Urinary bladder (tissue), 4 donors: ENCODE results near the gene MIS18A. TPM values are rescaled to one million over a fixed set of nuclear protein-coding genes. Genes with fewer than 3 reads are reported as not detected.

ENCODE experiments used
- DNase-seq: peaks from one replicate; pipeline ENCODE4 v3.0.0-alpha.2; 2015; ENCODE audit errors: extremely low spot score
- H3K27ac ChIP-seq: one replicate; pipeline ENCODE4 v1.5.1; 2013; ENCODE audit warnings: low read depth, mild to moderate bottlenecking, moderate library complexity
- H3K36me3 ChIP-seq: one replicate; pipeline ENCODE4 v1.6.1; 2013; ENCODE audit warnings: mild to moderate bottlenecking, moderate library complexity; ENCODE audit not compliant: insufficient read depth
- H3K4me1 ChIP-seq: one replicate; pipeline ENCODE4 v1.6.1; 2013; ENCODE audit warnings: mild to moderate bottlenecking, moderate library complexity; ENCODE audit not compliant: insufficient read depth
- H3K4me3 ChIP-seq: one replicate; pipeline ENCODE4 v1.5.1; 2013; ENCODE audit warnings: low read depth, low read length
- WGBS: extraction: QIAGEN DNeasy Blood & Tissue Kit; methylation state at CpG from one replicate; pipeline ENCODE4 v1.1.7; 2013; 5-methylcytosine and 5-hydroxymethylcytosine counted together
- polyA plus RNA-seq: library from polyadenylated mRNA; stranded (reverse); fragments of 200-250 nt; gene quantifications from one replicate; pipeline ENCODE4 v1.2.3, GENCODE V29; 2013
- total RNA-seq: library from RNA; depleted of rRNA; stranded (reverse); fragments of >200 nt; gene quantifications from one replicate; pipeline ENCODE4 v1.2.3, GENCODE V29; 2014
- donor health status: healthy with polysubstance abuse.
- donor health status: healthy.

Gene MIS18A
- total and polyA plus RNA-seq, 2 donors = 7.0 to 11.6 TPM

DNA sequence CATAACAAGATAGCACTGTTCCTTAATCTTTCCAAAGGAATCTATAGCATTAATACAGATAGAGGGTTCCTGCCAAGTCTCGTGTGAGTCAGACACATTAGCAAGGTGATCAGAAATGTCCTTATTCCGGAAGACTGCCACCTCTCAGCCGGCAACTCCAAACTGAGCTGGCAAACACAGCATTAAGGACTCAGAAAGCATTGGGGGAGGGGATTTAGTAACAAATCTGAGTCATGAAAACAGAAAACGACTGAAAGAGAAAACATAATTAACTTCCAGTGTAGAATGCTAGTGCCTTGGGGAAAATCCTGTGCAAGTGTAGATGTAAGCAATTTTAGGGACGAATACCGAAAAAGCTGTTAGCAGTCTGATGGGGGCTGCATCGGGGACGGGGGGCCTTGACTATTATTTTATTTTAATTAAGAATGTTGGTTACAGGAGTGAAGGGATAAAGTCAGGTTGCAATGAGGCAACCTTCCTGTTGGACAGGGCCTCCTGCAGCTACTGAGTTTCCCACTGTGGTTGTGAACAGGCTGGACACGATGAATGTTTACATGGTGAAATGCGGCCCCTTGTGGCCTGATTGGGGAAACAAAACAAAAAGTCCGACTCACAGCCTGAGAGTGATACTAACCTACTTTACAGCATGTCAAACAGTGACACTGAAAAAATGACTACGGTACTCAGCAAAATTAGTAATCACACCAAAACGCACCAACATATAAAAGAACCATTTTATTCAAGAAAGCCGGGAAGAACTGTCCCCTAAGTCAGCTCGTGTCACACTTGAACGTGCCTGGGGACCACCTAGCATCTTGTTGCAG is 20.7 kb downstream of the MIS18A start:
- Histone ChIP-seq H3K4me3 (no peak overlapping the region), H3K4me1 (no peaks in the 10 kb centered on the region), H3K27ac (no peak overlapping the region), H3K36me3 (no peaks in the 10 kb centered on the region)
- WGBS = 41% methylated on average over 16 of the region's 16 CpGs
- peak; percentile 69 for DNase-seq

DNA sequence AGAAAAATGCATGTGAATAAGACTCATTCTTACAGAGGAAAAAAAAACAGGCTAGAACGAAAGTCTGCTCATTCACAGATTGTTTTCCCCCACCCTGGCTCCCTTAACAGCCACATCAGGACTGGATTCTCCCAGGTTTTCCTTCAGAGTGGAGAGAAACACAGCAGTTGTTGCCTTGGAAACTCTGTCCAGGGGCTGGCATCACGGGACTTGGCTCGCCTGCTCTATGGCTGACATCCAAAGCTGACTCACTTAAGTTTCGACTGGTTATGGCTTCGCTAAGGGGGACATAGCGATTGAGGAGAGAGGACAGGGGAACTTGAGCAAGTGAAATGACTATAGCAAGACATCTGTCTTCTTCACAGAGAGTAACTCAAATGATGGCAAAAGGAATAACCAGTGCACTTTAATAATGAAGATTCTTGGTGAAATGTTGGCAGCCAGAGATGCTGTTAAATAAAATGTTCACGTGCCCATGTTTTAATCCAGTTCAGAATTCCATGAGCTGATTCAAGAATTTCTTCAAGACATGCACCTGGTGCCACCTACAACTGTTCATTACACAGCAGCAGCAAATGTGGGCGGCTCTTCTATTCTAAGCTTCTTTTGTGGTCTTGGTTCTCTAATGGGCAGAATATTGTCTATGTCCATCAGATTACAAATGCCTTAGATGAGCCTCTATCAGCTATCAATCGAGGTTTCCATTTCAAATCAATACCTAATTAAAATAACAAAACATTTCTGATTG is 21.8 kb downstream of the MIS18A start:
- Histone ChIP-seq H3K4me3 (no peak overlapping the region), H3K4me1 (no peaks in the 10 kb centered on the region), H3K27ac (no peak overlapping the region), H3K36me3 (no peaks in the 10 kb centered on the region)
- peak; percentile 80 for DNase-seq
- WGBS = 31% methylated on average over 9 of the region's 9 CpGs

DNA sequence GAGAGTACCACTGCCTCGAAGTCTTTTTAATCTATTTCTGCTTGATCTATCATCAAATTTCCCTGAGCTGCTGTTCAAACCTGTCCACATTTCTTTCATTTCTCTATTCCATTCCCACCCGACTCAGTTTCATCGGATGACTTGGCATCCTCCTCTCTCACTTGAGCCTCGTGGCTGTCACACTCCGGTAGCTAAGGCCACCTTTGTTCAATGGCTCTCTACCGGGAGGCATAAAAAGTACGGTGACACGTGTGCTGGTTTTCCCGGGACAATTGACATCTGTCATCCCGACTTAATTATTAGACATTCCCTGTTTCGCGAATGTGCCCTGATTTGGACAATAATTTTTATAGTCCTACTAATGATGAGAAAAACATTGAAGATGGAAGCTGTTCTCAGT is 22.6 kb downstream of the MIS18A start:
- DNase-seq = no peak
- H3K36me3 ChIP-seq = no peaks in the 10 kb centered on the region
- no peak overlapping the region for H3K4me3 ChIP-seq
- H3K4me1 ChIP-seq = no peaks in the 10 kb centered on the region
- H3K27ac ChIP-seq = no peak overlapping the region
- 67% methylated on average over 12 of the region's 12 CpGs for WGBS

DNA sequence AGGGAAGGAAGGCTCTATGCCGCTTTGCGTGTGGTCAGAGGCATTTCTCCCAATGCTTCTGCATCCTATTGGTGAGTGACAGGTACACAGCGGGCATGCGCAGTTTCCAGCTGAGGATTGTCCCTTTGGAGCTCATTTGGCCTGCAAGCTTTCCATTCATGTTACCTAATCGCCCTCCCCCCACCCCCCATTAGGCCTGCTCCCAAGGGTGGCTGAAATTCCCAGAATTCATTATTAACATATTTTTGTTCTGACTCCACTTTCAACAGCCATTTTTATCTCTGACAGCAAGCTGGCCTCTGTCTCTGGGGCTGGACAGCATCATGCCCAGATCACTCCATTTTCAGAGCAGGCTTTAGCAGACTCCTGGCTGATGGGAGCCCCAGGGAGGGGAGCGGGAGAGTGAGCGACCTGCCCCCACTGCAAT is 25.6 kb downstream of the MIS18A start:
- H3K4me3 ChIP-seq = no peak overlapping the region
- DNase-seq = no peak
- no peak overlapping the region for H3K27ac ChIP-seq
- no peaks in the 10 kb centered on the region for H3K4me1 ChIP-seq
- 38% methylated on average over 7 of the region's 7 CpGs for WGBS
- H3K36me3 ChIP-seq = no peaks in the 10 kb centered on the region

DNA sequence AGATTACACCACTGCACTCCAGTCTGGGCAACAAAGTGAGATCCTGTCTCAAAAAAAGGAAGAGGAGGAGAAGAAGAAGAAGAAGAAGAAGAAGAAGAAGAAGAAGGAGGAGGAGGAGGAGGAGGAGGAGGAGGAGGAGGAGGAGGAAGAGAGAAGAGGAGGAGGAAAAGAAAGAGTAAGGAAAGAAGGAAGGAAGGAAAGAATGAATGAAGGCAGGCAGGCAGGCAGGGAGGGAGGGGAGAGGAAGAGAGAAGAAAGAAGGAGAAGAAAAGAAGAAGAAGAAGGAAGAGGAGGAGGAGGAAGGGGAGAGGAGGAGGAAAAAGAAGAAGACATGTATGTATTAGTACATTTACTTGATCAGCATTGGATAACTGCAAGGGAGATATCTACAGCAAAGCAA is 26.7 kb downstream of the MIS18A start:
- no peak overlapping the region for H3K4me3 ChIP-seq
- DNase-seq = no peak
- no peaks in the 10 kb centered on the region for H3K36me3 ChIP-seq
- no peaks in the 10 kb centered on the region for H3K4me1 ChIP-seq
- no peak overlapping the region for H3K27ac ChIP-seq

DNA sequence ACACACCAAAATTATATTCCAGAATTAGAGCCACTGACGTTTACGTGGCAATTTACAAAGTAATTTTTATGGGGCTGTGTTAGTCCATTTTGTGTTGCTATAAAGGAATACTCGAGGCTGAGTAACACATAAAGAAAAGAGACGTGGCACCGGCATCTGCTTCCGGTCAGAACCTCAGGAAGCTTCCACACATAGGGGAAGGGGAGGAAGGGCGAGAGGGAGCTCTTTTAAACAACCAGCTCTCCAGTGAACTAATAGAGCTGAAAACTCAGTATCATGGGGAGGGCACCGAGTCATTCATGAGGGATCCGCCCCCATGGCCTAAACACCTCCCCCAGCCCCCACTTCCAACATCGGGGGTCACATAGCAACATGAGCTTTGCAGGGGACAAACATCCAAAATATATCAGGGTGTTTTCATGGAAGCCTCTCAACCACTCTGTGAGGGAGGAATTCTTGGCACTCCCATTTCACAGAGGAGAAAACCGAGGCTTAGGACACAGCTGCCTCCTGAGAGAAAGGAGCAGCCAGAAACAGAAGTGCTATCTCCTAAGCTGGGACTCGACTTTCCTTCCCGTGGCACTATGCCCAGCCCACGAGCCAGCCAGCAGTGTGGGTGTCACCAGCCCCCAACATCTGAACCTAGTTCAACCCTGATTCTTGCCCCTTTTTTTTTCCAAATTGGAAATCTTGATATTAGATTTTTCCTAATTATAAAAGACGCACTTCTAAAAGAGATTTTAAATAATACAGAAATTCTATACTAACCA is 29.2 kb downstream of the MIS18A start:
- H3K27ac ChIP-seq = no peak overlapping the region
- H3K36me3 ChIP-seq = no peaks in the 10 kb centered on the region
- DNase-seq = no peak
- WGBS = 76% methylated on average over 15 of the region's 15 CpGs
- no peak overlapping the region for H3K4me3 ChIP-seq
- no peaks in the 10 kb centered on the region for H3K4me1 ChIP-seq

DNA sequence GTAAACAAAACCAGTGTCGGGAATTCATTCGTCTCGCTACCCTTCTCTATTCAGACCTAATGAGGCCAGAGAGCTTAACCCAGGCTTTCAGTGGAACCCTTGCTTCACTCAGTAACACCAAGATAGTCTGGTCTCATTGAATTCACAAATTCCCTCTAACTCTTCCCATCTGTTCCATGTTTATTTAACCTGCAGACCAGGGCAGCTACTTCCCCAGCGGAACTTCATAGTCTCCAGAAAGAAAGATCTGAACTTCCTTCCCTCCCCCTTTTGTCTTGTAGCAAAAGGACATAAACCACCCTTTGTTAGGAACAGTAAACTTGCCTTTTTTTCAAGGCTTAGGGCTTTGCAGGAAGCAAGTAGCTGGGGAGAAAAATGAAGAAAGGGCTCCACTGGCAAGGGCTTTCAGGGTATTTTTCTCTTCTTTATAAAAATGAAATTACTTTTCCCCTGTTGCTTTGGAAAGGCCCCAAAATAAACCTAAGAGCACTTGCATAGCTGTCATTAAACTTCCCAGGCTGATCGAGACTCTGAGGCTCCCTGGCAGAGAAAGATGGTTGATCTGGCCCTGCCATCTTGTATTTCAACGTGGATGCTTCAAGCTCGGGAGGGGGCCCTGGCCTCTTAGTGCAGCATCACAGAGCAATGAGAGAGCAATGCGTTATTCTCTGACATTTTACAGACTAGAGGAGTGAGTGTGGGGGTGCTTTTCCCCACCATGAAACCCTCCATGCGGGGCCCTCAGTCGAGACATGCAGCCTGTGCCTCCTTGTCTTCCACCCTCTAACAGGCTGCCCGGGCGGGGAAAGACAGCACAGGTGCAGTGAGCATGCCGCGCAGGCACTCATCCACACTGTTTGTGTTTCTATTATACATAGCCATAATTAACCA is 30.0 kb downstream of the MIS18A start:
- no peaks in the 10 kb centered on the region for H3K36me3 ChIP-seq
- no peak overlapping the region for H3K4me3 ChIP-seq
- no peak overlapping the region for H3K27ac ChIP-seq
- H3K4me1 ChIP-seq = no peaks in the 10 kb centered on the region
- 71% methylated on average over 14 of the region's 14 CpGs for WGBS
- DNase-seq = no peak

DNA sequence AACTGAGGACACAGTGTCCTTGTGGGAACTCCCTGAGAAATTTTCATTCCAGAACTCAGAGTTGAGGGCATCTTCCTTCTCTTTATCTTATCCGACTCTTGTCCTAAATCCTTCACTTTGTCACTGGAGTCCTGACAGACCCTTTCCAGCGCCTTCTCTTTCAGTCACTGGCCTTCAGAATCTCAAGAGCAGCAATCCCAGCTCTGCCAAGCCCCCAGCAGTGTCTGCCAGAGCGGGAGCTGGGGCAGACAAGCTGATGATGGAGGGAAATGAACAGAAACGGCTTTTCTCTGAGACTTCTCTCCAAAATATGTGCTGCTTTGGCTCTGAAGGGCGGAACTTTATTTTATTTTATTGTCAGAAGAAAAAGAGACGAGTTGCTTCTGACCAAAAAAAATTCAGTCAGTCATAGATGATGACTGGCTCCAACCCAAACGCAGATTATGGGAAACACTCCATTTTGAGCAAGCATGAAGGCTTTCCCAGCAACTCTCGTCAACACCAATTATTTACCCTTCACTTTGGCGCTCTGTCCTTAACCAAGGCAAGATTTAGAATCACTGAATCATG is 32.2 kb downstream of the MIS18A start:
- H3K4me3 ChIP-seq = no peak overlapping the region
- no peaks in the 10 kb centered on the region for H3K36me3 ChIP-seq
- no peak overlapping the region for H3K27ac ChIP-seq
- no peak for DNase-seq
- H3K4me1 ChIP-seq = no peaks in the 10 kb centered on the region
- WGBS = 70% methylated on average over 9 of the region's 9 CpGs

DNA sequence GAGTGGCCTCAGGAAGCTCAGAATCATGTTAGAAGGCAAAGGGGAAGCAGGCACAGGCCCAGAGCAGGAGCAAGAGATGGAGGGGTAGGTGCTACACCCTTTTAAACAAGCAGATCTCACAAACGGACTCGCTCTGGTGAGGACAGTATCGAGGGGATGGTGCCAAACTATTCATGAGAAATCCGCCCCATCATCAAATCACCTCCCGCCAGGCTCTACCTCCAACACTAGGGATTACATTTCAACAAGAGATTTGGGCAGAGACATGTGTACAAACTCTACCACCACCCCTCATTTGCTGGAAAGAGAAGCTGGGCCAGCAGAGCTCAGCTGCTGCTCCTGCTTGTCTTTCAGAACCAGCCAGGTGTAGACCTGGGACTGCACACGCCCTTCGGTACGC is 32.9 kb downstream of the MIS18A start:
- WGBS = 89% methylated on average over 8 of the region's 8 CpGs
- no peak for DNase-seq
- Histone ChIP-seq H3K36me3 (no peaks in the 10 kb centered on the region), H3K4me3 (no peak overlapping the region), H3K4me1 (no peaks in the 10 kb centered on the region), H3K27ac (no peak overlapping the region)

DNA sequence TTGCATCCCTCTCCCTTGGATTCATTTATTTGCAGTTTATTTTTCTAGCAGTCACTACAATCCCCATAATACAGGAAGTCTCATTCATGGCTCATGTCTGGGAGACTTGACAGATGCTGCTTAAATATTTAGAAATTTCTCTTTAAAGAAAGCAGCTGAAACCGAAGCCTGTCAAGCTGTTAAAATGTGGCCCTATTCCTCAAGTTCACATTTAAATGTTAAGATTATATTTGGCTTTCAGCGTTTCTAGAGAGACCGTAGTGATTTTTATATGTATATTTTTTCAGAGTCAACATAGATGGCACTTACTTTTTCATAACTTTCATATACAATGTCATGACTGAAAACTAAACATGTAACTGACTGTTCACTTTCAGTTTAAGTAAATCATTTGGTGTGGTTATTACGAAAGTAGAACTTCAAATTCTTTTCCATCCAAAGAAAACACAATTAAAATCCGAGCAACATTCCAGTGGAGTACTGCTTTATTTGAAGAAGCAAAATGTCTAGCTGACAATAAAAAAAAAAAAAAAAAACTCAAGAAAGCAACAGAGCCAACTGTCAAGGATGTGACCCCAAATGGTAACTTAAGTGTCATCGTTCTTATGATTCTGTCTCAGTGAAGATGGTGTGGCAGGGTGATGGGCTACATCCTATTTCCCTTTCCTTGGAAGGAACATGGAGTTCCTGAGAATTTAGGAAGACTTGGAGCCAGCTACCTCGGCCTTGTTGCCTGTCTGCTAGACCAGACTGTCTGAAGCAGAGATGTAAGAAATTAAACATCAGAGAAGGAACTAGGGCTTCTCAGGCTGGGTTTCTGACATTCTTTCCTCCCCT is 37.8 kb downstream of the MIS18A start:
- Histone ChIP-seq H3K36me3 (no peaks in the 10 kb centered on the region), H3K27ac (no peak overlapping the region), H3K4me3 (no peak overlapping the region), H3K4me1 (no peaks in the 10 kb centered on the region)
- DNase-seq = no peak
- 28% methylated on average over 7 of the region's 7 CpGs for WGBS

DNA sequence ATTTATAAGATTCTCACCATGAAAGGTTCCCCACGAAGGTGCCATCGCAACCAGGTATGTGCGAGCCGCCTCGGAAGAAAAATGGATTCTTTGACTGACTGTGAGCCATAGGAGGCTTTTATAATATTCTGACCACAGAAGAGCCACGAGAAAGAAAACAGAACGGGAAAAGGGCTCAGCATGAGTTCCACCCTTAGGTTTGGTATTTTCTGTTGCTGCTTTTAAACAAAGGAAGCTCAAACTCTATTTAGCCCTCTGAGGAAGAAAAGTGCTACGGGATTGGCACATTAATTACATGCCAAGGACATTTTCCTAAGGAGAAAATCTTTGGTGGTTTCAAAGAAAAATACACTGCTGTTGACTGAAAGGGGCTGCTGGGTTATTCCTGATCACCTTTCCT is 39.3 kb downstream of the MIS18A start:
- Histone ChIP-seq H3K4me3 (no peak overlapping the region), H3K36me3 (no peaks in the 10 kb centered on the region), H3K27ac (no peak overlapping the region), H3K4me1 (no peaks in the 10 kb centered on the region)
- DNase-seq = no peak
- 56% methylated on average over 8 of the region's 8 CpGs for WGBS

DNA sequence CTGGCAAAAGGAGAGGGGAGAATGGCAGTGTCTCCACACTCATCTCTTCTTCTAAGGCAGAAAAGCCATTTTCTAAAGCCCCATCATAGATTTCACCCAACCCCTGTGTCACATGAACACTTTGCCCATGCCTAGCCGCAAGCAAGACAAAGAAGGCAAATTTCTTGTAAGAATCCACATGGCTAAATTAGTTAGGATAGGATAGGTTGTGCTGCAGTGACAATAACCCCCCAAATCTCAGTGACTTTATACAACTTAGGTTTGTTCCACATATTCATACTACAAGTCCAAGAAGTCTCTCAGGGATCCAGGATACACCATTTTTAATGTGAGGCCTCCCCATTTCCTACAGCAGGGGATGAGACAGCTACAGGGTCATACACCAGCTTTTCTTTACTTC is 40.8 kb downstream of the MIS18A start:
- Histone ChIP-seq H3K36me3 (no peaks in the 10 kb centered on the region), H3K4me3 (no peak overlapping the region), H3K4me1 (no peaks in the 10 kb centered on the region), H3K27ac (no peak overlapping the region)
- DNase-seq = no peak
- WGBS = 97% methylated on average over 1 of the region's 1 CpG
